SK-N-SH (cell line): ENCODE measurements around the gene RB1. TPM values are rescaled to one million over a fixed set of nuclear protein-coding genes. Genes with fewer than 3 reads are reported as not detected.

ENCODE experiments used
- CTCF ChIA-PET: fragments of 300-600, 350-600 bp; formaldehyde crosslinking; extraction: SDS; loops from one replicate; lab custom pipeline; 2021; lab: Yijun Ruan, JAX
- POLR2A ChIA-PET: fragments of 350-600 bp; sonication (Branson Sonifier 250); formaldehyde crosslinking; extraction: SDS; loops from one replicate; lab custom pipeline; 2020; ENCODE audit warnings: antibody characterized with exemption, inconsistent platforms; lab: Yijun Ruan, JAX
- DNase-seq: peaks from one replicate; pipeline ENCODE4 v3.0.0; 2012
- H2AFZ ChIP-seq: fragments of 200-600 bp; sonication (generic); 2 replicates; pipeline ENCODE4 v1.8.1; 2016; ENCODE audit warnings: antibody characterized with exemption, mild to moderate bottlenecking, low read depth
- H3F3A ChIP-seq: fragments of 200-600 bp; sonication (generic); replicated peaks from 2 replicates; pipeline ENCODE3; 2016; ENCODE audit warnings: antibody characterized with exemption, mild to moderate bottlenecking; ENCODE audit not compliant: insufficient read depth
- H3K27ac ChIP-seq, 2 experiments: fragments of 200-500 bp in 1 of 2; fragments of 200-600 bp in 1 of 2; sonication (Bioruptor generic) in 1 of 2; sonication (generic), shearing (Covaris generic) in 1 of 2; 2 replicates each; pipeline versions ENCODE4 v1.5.1 to v1.6.1; 2014 to 2016; ENCODE audit warnings: low read depth in 2 of 2, inconsistent platforms in 1 of 2, low read length in 1 of 2, mild to moderate bottlenecking in 1 of 2, mixed read lengths in 1 of 2
- H3K27me3 ChIP-seq: fragments of 200-600 bp; sonication (generic), shearing (Covaris generic); 2 replicates; pipeline ENCODE4 v1.6.1; 2016; ENCODE audit warnings: mixed run types; ENCODE audit not compliant: insufficient read depth
- H3K36me3 ChIP-seq, 2 experiments: fragments of 200-500 bp in 1 of 2; fragments of 200-600 bp in 1 of 2; sonication (Bioruptor generic) in 1 of 2; sonication (generic) in 1 of 2; replicated peaks in 1 of 2; 2 replicates each; pipeline versions ENCODE3 to v1.5.1; 2014 to 2016; ENCODE audit warnings: low read length in 1 of 2, mild to moderate bottlenecking in 1 of 2; ENCODE audit not compliant: insufficient read depth in 2 of 2, control insufficient read depth in 1 of 2
- H3K4me1 ChIP-seq, 2 experiments: fragments of 200-500 bp in 1 of 2; fragments of 200-600 bp in 1 of 2; sonication (Bioruptor generic) in 1 of 2; sonication (generic), shearing (Covaris generic) in 1 of 2; 2 replicates each; pipeline versions ENCODE4 v1.5.1 to v1.6.1; 2014 to 2016; ENCODE audit warnings: low read depth in 1 of 2, low read length in 1 of 2, mixed run types in 1 of 2; ENCODE audit not compliant: insufficient read depth in 2 of 2, control insufficient read depth in 1 of 2
- H3K4me2 ChIP-seq: fragments of 200-600 bp; sonication (generic), shearing (Covaris generic); 2 replicates; pipeline ENCODE4 v1.6.1; 2017; ENCODE audit warnings: mixed run types
- H3K4me3 ChIP-seq, 2 experiments: fragments of 200-500 bp in 1 of 2; fragments of 200-600 bp in 1 of 2; sonication (Bioruptor generic) in 1 of 2; sonication (generic), shearing (Covaris generic) in 1 of 2; 2 replicates each; pipeline versions ENCODE4 v1.5.1 to v1.8.1; 2014 to 2016; ENCODE audit warnings: low read depth in 2 of 2, inconsistent platforms in 1 of 2, low read length in 1 of 2, mild to moderate bottlenecking in 1 of 2, mixed read lengths in 1 of 2, moderate library complexity in 1 of 2
- H3K79me2 ChIP-seq: fragments of 200-600 bp; sonication (generic); 2 replicates; pipeline ENCODE4 v1.8.1; 2017; ENCODE audit warnings: mild to moderate bottlenecking; ENCODE audit not compliant: insufficient read depth
- H3K9ac ChIP-seq: fragments of 200-600 bp; sonication (generic); 2 replicates; pipeline ENCODE4 v1.6.1; 2017; ENCODE audit warnings: mixed run types
- H3K9me2 ChIP-seq: fragments of 200-600 bp; sonication (generic); 2 replicates; pipeline ENCODE4 v1.6.1; 2017; ENCODE audit warnings: mixed run types
- H3K9me3 ChIP-seq: fragments of 200-600 bp; sonication (generic); 2 replicates; pipeline ENCODE4 v1.6.1; 2017; ENCODE audit warnings: mixed run types, mild to moderate bottlenecking, moderate library complexity
- H4K20me1 ChIP-seq: fragments of 200-600 bp; sonication (generic); 2 replicates; pipeline ENCODE4 v1.6.1; 2017; ENCODE audit warnings: mild to moderate bottlenecking, mixed run types; ENCODE audit not compliant: insufficient read depth
- CHD2 ChIP-seq: fragments of 150-350 bp; IDR thresholded peaks from 2 replicates; pipeline ENCODE4 v1.6.1; 2018; ENCODE audit warnings: low read length; ENCODE audit not compliant: partially characterized antibody
- EZH2phosphoT487 ChIP-seq: fragments of 200-600 bp; sonication (generic); IDR thresholded peaks from 2 replicates; pipeline ENCODE4 v1.6.1; 2017; ENCODE audit warnings: low read depth, mixed run types, mild to moderate bottlenecking, antibody characterized with exemption, moderate library complexity, borderline replicate concordance
- FOSL2 ChIP-seq: IDR thresholded peaks from 2 replicates; pipeline ENCODE4 v1.4.0; 2012; ENCODE audit warnings: low read depth, mild to moderate bottlenecking, moderate library complexity, borderline replicate concordance
- FOXJ3 ChIP-seq: sonication (generic); formaldehyde crosslinking; IDR thresholded peaks from 2 replicates; pipeline ENCODE4 v1.5.1; 2020; ENCODE audit warnings: mild to moderate bottlenecking, missing genetic modification reagents
- FOXM1 ChIP-seq: IDR thresholded peaks from 2 replicates; pipeline ENCODE4 v1.4.0; 2012; ENCODE audit warnings: low read depth, mild to moderate bottlenecking
- GABPA ChIP-seq: IDR thresholded peaks from 2 replicates; pipeline ENCODE4 v1.4.0; 2012; ENCODE audit warnings: low read depth, mild to moderate bottlenecking
- GATA2 ChIP-seq: sonication (generic); formaldehyde crosslinking; IDR thresholded peaks from 2 replicates; pipeline ENCODE4 v1.5.0; 2020; ENCODE audit warnings: mild to moderate bottlenecking, missing genetic modification reagents
- JUND ChIP-seq: IDR thresholded peaks from 2 replicates; pipeline ENCODE4 v1.4.0; 2012
- MAX ChIP-seq: IDR thresholded peaks from 2 replicates; pipeline ENCODE4 v1.4.0; 2012; ENCODE audit warnings: low read depth
- MEF2A ChIP-seq: IDR thresholded peaks from 2 replicates; pipeline ENCODE4 v1.4.0; 2012; ENCODE audit warnings: low read depth, borderline replicate concordance
- NFIC ChIP-seq: IDR thresholded peaks from 2 replicates; pipeline ENCODE4 v1.4.0; 2012; ENCODE audit warnings: borderline replicate concordance
- NRF1 ChIP-seq: IDR thresholded peaks from 2 replicates; pipeline ENCODE4 v1.6.1; 2012; ENCODE audit warnings: low read depth, mild to moderate bottlenecking, low read length
- PBX3 ChIP-seq: IDR thresholded peaks from 2 replicates; pipeline ENCODE4; 2012
- REST ChIP-seq: IDR thresholded peaks from 2 replicates; pipeline ENCODE4 v1.6.1; 2012; ENCODE audit warnings: mild to moderate bottlenecking, low read depth, low read length, moderate library complexity
- RFX5 ChIP-seq: IDR thresholded peaks from 2 replicates; pipeline ENCODE4 v1.6.1; 2012; ENCODE audit warnings: mild to moderate bottlenecking, improper control_type of control experiment, low read length
- TAF1 ChIP-seq: IDR thresholded peaks from 2 replicates; pipeline ENCODE4 v1.6.1; 2012; ENCODE audit warnings: low read depth, mild to moderate bottlenecking, low read length, moderate library complexity, borderline replicate concordance
- TCF12 ChIP-seq: IDR thresholded peaks from 2 replicates; pipeline ENCODE4 v1.4.0; 2012
- USF2 ChIP-seq: fragments of 150-350 bp; IDR thresholded peaks from 2 replicates; pipeline ENCODE4 v1.6.1; 2017; ENCODE audit warnings: antibody characterized with exemption, low read length, low read depth, borderline replicate concordance
- YY1 ChIP-seq: IDR thresholded peaks from 2 replicates; pipeline ENCODE4 v1.4.0; 2012; ENCODE audit warnings: low read depth, mild to moderate bottlenecking
- ZBTB33 ChIP-seq: IDR thresholded peaks from 2 replicates; pipeline ENCODE4 v1.4.0; 2012; ENCODE audit warnings: low read depth, borderline replicate concordance
- WGBS: methylation state at CpG from one replicate; pipeline ENCODE4 v1.1.6; 2017; ENCODE audit warnings: low lambda C conversion rate; 5-methylcytosine and 5-hydroxymethylcytosine counted together
- polyA plus RNA-seq, 3 experiments: library from polyadenylated mRNA; depleted of rRNA; stranded (reverse); fragments of >200 nt; gene quantifications; 2 replicates each; pipeline ENCODE4 v1.2.3, GENCODE V29; 2012

Gene RB1
- polyA plus RNA-seq, 1 of the 3 experiments (the other 2 are of a cell fraction) = 11.5 TPM

GRCh38 chr13:48295271-48295670, 8.3 kb upstream of the RB1 start:
- POLR2A ChIA-PET = no interaction called here
- Histone ChIP-seq H3K36me3 (no peaks in the 10 kb centered on the region), H3K9me3 (no peaks in the 10 kb centered on the region), H3K4me1 (no peaks in the 10 kb centered on the region), H3K27me3 (no peaks in the 10 kb centered on the region), H3K9me2 (no peaks in the 10 kb centered on the region), H3K79me2 (no peaks in the 10 kb centered on the region), H3K9ac (no peak overlapping the region), H3K27ac (no peak overlapping the region), H3F3A (no peaks in the 10 kb centered on the region), H4K20me1 (no peaks in the 10 kb centered on the region), H3K4me2 (no peak overlapping the region), H2AFZ (no peak overlapping the region), H3K4me3 (no peak overlapping the region)
- 86% methylated on average over 1 of the region's 1 CpG for WGBS
- no peak for TF ChIP-seq USF2
- no peak for TF ChIP-seq MEF2A
- TF ChIP-seq GABPA = no peak
- no peak for TF ChIP-seq PBX3
- no peak for TF ChIP-seq TCF12
- CTCF ChIA-PET = no interaction called here
- DNase-seq = no peak

- WGBS = 47% methylated on average over 2 of the region's 2 CpGs
- H2AFZ ChIP-seq = no peak overlapping the region
- H3K4me1 ChIP-seq = no peaks in the 10 kb centered on the region
- no peak overlapping the region for H3K4me2 ChIP-seq
- H3K4me3 ChIP-seq = no peak overlapping the region
- H3K9me3 ChIP-seq = no peaks in the 10 kb centered on the region
- CTCF ChIA-PET = no interaction called here
- DNase-seq = no peak
- H3K79me2 ChIP-seq = no peaks in the 10 kb centered on the region
- no peaks in the 10 kb centered on the region for H3K36me3 ChIP-seq
- no peak for TF ChIP-seq FOSL2
- no peak for TF ChIP-seq REST
- no peak for TF ChIP-seq FOXM1
- no peak for TF ChIP-seq JUND
- no peak for TF ChIP-seq USF2
- TF ChIP-seq YY1 = no peak
- no peak for TF ChIP-seq NFIC
- TF ChIP-seq NRF1 = no peak
- no peak for TF ChIP-seq MEF2A
- TF ChIP-seq GABPA = no peak
- no peak for TF ChIP-seq TCF12
- TF ChIP-seq CHD2 = no peak
- no peak for TF ChIP-seq MAX
- TF ChIP-seq RFX5 = no peak
- no peak for TF ChIP-seq EZH2phosphoT487
- no peak for TF ChIP-seq GATA2 (CRISPR knock-in tag)
- no peak for TF ChIP-seq FOXJ3 (CRISPR knock-in tag)
- no peak for TF ChIP-seq TAF1
- no peak for TF ChIP-seq ZBTB33
- no peaks in the 10 kb centered on the region for H3K27me3 ChIP-seq
- no peaks in the 10 kb centered on the region for H3F3A ChIP-seq
- H3K9ac ChIP-seq = no peak overlapping the region
- H3K27ac ChIP-seq = no peak overlapping the region
- H3K9me2 ChIP-seq = no peaks in the 10 kb centered on the region
- no peaks in the 10 kb centered on the region for H4K20me1 ChIP-seq
- POLR2A ChIA-PET = interaction anchor here (0.6 kb wide), 1 partner anchor 11 kb away, joined by 3 read pairs; no protein-coding TSS in a partner anchor
Measured at GRCh38 chr13:48296528-48296927, 7.0 kb upstream of the RB1 start.
